Neural progenitor cell (in vitro differentiated cells): ENCODE data around the gene EDN3. TPM values are rescaled to one million over a fixed set of nuclear protein-coding genes. Genes with fewer than 3 reads are reported as not detected.
A peak's percentile ranks its signal among the peaks of the same experiment; 100 is the strongest.

Experiments
- DNase-seq: peaks from one replicate; pipeline ENCODE4 v3.0.0-alpha.2; 2016; ENCODE audit warnings: low spot score
- H2AFZ ChIP-seq: fragments of 200-600 bp; sonication (generic); replicated peaks from 2 replicates; pipeline ENCODE4 v1.6.1; 2016; ENCODE audit warnings: antibody characterized with exemption
- H3F3A ChIP-seq: fragments of 200-600 bp; sonication (generic); 2 replicates; pipeline ENCODE4 v1.6.1; 2016; ENCODE audit warnings: antibody characterized with exemption, low read depth
- H3K27ac ChIP-seq: fragments of 200-600 bp; sonication (generic); 2 replicates; pipeline ENCODE4 v1.5.1; 2016; ENCODE audit warnings: mild to moderate bottlenecking
- H3K27me3 ChIP-seq: fragments of 200-600 bp; sonication (generic); 2 replicates; pipeline ENCODE4 v1.6.1; 2016; ENCODE audit warnings: mild to moderate bottlenecking, moderate library complexity
- H3K36me3 ChIP-seq: fragments of 200-600 bp; sonication (generic); 2 replicates; pipeline ENCODE4 v1.5.1; 2016
- H3K4me1 ChIP-seq: fragments of 200-600 bp; sonication (generic); 2 replicates; pipeline ENCODE4 v1.6.1; 2016; ENCODE audit warnings: mixed run types
- H3K4me2 ChIP-seq: fragments of 200-600 bp; sonication (generic); 2 replicates; pipeline ENCODE4 v1.6.1; 2016
- H3K4me3 ChIP-seq: fragments of 200-600 bp; sonication (generic); 2 replicates; pipeline ENCODE4 v1.5.1; 2016
- H3K79me2 ChIP-seq: fragments of 200-600 bp; sonication (generic); 2 replicates; pipeline ENCODE4 v1.6.1; 2016; ENCODE audit warnings: low read depth
- H3K9ac ChIP-seq: fragments of 200-600 bp; sonication (generic); 2 replicates; pipeline ENCODE4 v1.6.1; 2016
- H3K9me3 ChIP-seq: fragments of 200-600 bp; sonication (generic); 2 replicates; pipeline ENCODE4 v1.5.1; 2016; ENCODE audit warnings: low read depth
- H4K20me1 ChIP-seq: fragments of 200-600 bp; sonication (generic); 2 replicates; pipeline ENCODE4 v1.6.1; 2016; ENCODE audit warnings: low read depth
- H3K27ac Mint-ChIP-seq: 3 replicates; pipeline ENCODE4 v1.8.0; 2021; ENCODE audit warnings: mixed read lengths
- H3K27me3 Mint-ChIP-seq: 2 replicates; pipeline ENCODE4 v1.8.0; 2022; ENCODE audit warnings: low read depth, mild to moderate bottlenecking, inconsistent platforms, moderate library complexity, mixed read lengths; ENCODE audit not compliant: insufficient read depth
- H3K36me3 Mint-ChIP-seq: 3 replicates; pipeline ENCODE4 v1.8.0; 2021; ENCODE audit warnings: mixed read lengths
- H3K4me1 Mint-ChIP-seq: 3 replicates; pipeline ENCODE4 v1.8.0; 2021; ENCODE audit warnings: mixed read lengths
- H3K4me3 Mint-ChIP-seq: 3 replicates; pipeline ENCODE4 v1.8.0; 2021; ENCODE audit warnings: mild to moderate bottlenecking, moderate library complexity, mixed read lengths
- H3K9me3 Mint-ChIP-seq: 3 replicates; pipeline ENCODE4 v1.8.0; 2020; ENCODE audit warnings: mixed read lengths
- EZH2 ChIP-seq: fragments of 200-600 bp; sonication (generic); IDR thresholded peaks from 2 replicates; pipeline ENCODE4 v1.6.1; 2017; ENCODE audit warnings: antibody characterized with exemption, mild to moderate bottlenecking, moderate library complexity
- EZH2phosphoT487 ChIP-seq: fragments of 200-600 bp; sonication (generic); IDR thresholded peaks from 2 replicates; pipeline ENCODE4 v1.6.1; 2017; ENCODE audit warnings: antibody characterized with exemption
- total RNA-seq: library from RNA; depleted of rRNA; stranded (reverse); fragments of >200 nt; gene quantifications from 2 replicates; pipeline ENCODE4 v1.2.3, GENCODE V29; 2015; ENCODE audit warnings: low replicate concordance
- TF ChIP-seq, protein P1 (sequence below): fragments of 200-600 bp; sonication (generic); IDR thresholded peaks from 2 replicates; pipeline ENCODE4 v1.5.1; 2017; ENCODE audit warnings: antibody characterized with exemption, mild to moderate bottlenecking

Gene EDN3
- total RNA-seq, 1 donor from 2014 or later = not detected

DNA sequence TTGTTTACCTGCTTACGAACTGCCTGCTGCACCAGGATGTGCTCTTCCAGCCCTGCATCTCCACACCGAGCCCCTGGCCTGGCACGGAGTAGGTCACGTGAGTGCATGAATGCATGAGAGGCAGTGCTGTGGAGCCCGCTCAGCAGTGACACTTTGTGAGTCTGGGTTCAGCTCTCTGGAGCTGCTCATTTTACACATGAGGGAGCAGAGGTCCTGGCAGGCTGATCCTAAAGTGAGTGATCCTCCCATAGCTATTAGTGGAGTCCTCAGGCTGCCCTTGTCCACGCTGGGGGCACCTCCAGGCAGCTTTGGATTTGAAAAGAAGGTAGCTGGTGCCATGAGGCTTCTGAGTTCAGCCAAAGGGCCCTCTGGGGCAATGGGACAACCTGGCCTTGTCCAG is 64.2 kb downstream of the EDN3 start:
- Histone ChIP-seq H3K9ac (no peak overlapping the region), H3F3A (peaks cover 46% of the 10 kb centered on the region), H3K4me3 (no peak overlapping the region), H3K27me3 (peaks cover 6% of the 10 kb centered on the region), H3K36me3 (no peaks in the 10 kb centered on the region), H4K20me1 (peaks cover 25% of the 10 kb centered on the region), H3K9me3 (no peaks in the 10 kb centered on the region), H3K4me2 (no peak overlapping the region), H3K27ac (no peak overlapping the region), H2AFZ (no peak overlapping the region), H3K4me1 (peaks cover 49% of the 10 kb centered on the region), H3K79me2 (no peaks in the 10 kb centered on the region)
- H3K4me1 Mint-ChIP-seq = peaks cover 47% of the 10 kb centered on the region
- DNase-seq = no peak
- H3K4me3 Mint-ChIP-seq = peak overlapping the region; percentile 41
- no peak overlapping the region for H3K27ac Mint-ChIP-seq
- TF ChIP-seq EZH2phosphoT487 = no peak
- TF ChIP-seq, protein P1, sequence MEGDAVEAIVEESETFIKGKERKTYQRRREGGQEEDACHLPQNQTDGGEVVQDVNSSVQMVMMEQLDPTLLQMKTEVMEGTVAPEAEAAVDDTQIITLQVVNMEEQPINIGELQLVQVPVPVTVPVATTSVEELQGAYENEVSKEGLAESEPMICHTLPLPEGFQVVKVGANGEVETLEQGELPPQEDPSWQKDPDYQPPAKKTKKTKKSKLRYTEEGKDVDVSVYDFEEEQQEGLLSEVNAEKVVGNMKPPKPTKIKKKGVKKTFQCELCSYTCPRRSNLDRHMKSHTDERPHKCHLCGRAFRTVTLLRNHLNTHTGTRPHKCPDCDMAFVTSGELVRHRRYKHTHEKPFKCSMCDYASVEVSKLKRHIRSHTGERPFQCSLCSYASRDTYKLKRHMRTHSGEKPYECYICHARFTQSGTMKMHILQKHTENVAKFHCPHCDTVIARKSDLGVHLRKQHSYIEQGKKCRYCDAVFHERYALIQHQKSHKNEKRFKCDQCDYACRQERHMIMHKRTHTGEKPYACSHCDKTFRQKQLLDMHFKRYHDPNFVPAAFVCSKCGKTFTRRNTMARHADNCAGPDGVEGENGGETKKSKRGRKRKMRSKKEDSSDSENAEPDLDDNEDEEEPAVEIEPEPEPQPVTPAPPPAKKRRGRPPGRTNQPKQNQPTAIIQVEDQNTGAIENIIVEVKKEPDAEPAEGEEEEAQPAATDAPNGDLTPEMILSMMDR = no peak
- TF ChIP-seq EZH2 = no peak
- no peaks in the 10 kb centered on the region for H3K9me3 Mint-ChIP-seq
- peaks cover 49% of the 10 kb centered on the region for H3K27me3 Mint-ChIP-seq
- H3K36me3 Mint-ChIP-seq = no peaks in the 10 kb centered on the region

- Histone ChIP-seq H3K27ac (no peak overlapping the region), H3K36me3 (no peaks in the 10 kb centered on the region), H3K9me3 (no peaks in the 10 kb centered on the region), H3K27me3 (peaks cover 4% of the 10 kb centered on the region), H3K79me2 (no peaks in the 10 kb centered on the region), H3F3A (peaks cover 35% of the 10 kb centered on the region), H4K20me1 (peaks cover 15% of the 10 kb centered on the region), H3K4me2 (no peak overlapping the region), H3K9ac (no peak overlapping the region), H2AFZ (no peak overlapping the region), H3K4me1 (peaks cover 38% of the 10 kb centered on the region), H3K4me3 (no peak overlapping the region)
- Mint-ChIP-seq H3K4me1 (peaks cover 38% of the 10 kb centered on the region), H3K9me3 (no peaks in the 10 kb centered on the region), H3K4me3 (no peak overlapping the region), H3K36me3 (no peaks in the 10 kb centered on the region), H3K27me3 (peaks cover 49% of the 10 kb centered on the region), H3K27ac (no peak overlapping the region)
- no peak for TF ChIP-seq EZH2phosphoT487
- no peak for TF ChIP-seq EZH2
- TF ChIP-seq, protein P1 = no peak
- no peak for DNase-seq
Measured at GRCh38 chr20:59365611-59366285, 65.3 kb downstream of the EDN3 start.

DNA sequence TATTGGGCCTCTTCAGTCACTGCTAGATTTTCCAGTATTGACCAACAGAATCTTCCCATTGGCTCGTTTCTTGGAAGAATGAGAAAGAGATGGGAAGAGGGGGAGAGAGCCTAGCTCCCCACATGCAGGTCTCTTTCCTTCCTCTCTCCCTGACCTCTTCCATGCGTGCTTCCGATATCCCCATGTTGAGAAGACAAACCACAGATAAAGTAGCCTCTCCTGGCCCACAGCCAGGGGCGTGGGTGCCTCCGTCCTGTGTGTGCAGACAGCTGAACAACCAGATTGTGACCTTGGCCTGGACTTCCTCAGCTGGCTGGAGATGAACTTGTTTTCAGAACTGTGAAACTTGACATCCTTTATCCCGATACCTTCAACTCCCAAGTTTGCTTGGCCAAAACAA is 71.0 kb downstream of the EDN3 start:
- Histone ChIP-seq H3K4me3 (no peak overlapping the region), H4K20me1 (no peaks in the 10 kb centered on the region), H3K27me3 (no peaks in the 10 kb centered on the region), H3K4me2 (no peak overlapping the region), H3F3A (no peaks in the 10 kb centered on the region), H3K9me3 (no peaks in the 10 kb centered on the region), H2AFZ (no peak overlapping the region), H3K27ac (no peak overlapping the region), H3K4me1 (no peaks in the 10 kb centered on the region), H3K79me2 (no peaks in the 10 kb centered on the region), H3K36me3 (no peaks in the 10 kb centered on the region), H3K9ac (no peak overlapping the region)
- Mint-ChIP-seq H3K36me3 (no peaks in the 10 kb centered on the region), H3K27ac (no peak overlapping the region), H3K27me3 (peaks cover 25% of the 10 kb centered on the region), H3K4me1 (peaks cover 5% of the 10 kb centered on the region), H3K9me3 (no peaks in the 10 kb centered on the region), H3K4me3 (no peak overlapping the region)
- no peak for DNase-seq
- TF ChIP-seq, protein P1 = no peak
- TF ChIP-seq EZH2 = no peak
- TF ChIP-seq EZH2phosphoT487 = no peak
